Pancreas (tissue), 10 donors: Measurements from ENCODE around the gene MISP. TPM values are rescaled to one million over a fixed set of nuclear protein-coding genes. Genes with fewer than 3 reads are reported as not detected.

Experiments used
- ATAC-seq, 4 donors: fragments of 200-7000 bp; cut with Tn5 transposase; one replicate each; pipeline versions ENCODE4 v1.8.0 to v1.9.1; 2020; ENCODE audit warnings: mild to moderate bottlenecking in 4 of 4, moderate library complexity in 4 of 4
- DNase-seq, 6 donors: peaks; one replicate each; pipeline ENCODE4 v3.0.0-alpha.2; 2020
- FAIRE-seq: peaks from 2 replicates; lab custom pipeline; 2012; peaks lifted over from hg19 to GRCh38; lab: Jason Lieb, UNC
- H3K27ac ChIP-seq, 4 donors: fragments of 200-600 bp; sonication (generic); 1 replicate in 3 of 4; 2 replicates in 1 of 4; pipeline versions ENCODE4 v1.5.0 to v1.8.0; 2020
- H3K27me3 ChIP-seq, 4 donors: fragments of 200-600 bp; one replicate each; pipeline ENCODE4 v1.8.0; 2021
- H3K36me3 ChIP-seq, 3 donors: fragments of 200-600 bp; sonication (generic) in 1 of 3; one replicate each; pipeline versions ENCODE4 v1.5.0 to v1.8.0; 2020 to 2021
- H3K4me1 ChIP-seq, 3 donors: fragments of 200-600 bp; one replicate each; pipeline ENCODE4 v1.8.0; 2021
- H3K4me3 ChIP-seq, 4 donors: fragments of 200-600 bp; sonication (generic) in 2 of 4; one replicate each; pipeline versions ENCODE4 v1.5.0 to v1.8.0; 2020 to 2021
- H3K9me3 ChIP-seq, 4 donors: fragments of 200-600 bp; one replicate each; pipeline ENCODE4 v1.8.0; 2021
- CTCF ChIP-seq, 4 donors: fragments of 200-600 bp; sonication (generic) in 3 of 4; IDR thresholded peaks; one replicate each; pipeline versions ENCODE4 v1.5.0 to v1.8.0; 2021; ENCODE audit warnings: antibody characterized with exemption in 4 of 4
- WGBS, 2 donors: extraction: QIAGEN DNeasy Blood & Tissue Kit; methylation state at CpG; one replicate each; pipeline ENCODE4 v1.1.7; 2013; 5-methylcytosine and 5-hydroxymethylcytosine counted together
- intact Hi-C, 3 donors: fragments of 100-400 bp; cut with DNase I; formaldehyde crosslinking; loops; one replicate each; pipeline versions ENCODE4 v1.11.1 to v1.14.2; 2022
- polyA plus RNA-seq, 2 donors: library from polyadenylated mRNA; stranded (reverse); fragments of 200-250 nt; gene quantifications; one replicate each; pipeline ENCODE4 v1.2.3, GENCODE V29; 2013
- total RNA-seq, 6 donors: library from RNA; stranded (reverse); fragmentation: NEBNext Ultra II Directional in 4 of 6; extraction: Animal tissue kit (Norgen Biotek cat#: 25700) in 4 of 6; gene quantifications; one replicate each; pipeline versions ENCODE4 v1.2.1 to v1.2.4, GENCODE V29; 2021 to 2023
- donor health status: healthy with polysubstance abuse.
- donor health status: DM: no; HTN: no; CAD: no; lungs with moderate emphysema.
- donor health status: DM: no; HTN: no; CAD: no.
- donor health status: control.
- donor health status: control.
- donor health status: Bipolar disorder and iron deficiency.
- donor health status: DM: yes; HTN: yes; CAD: no.
- donor health status: DM: no; HTN: no; CAD: no.
- donor health status: DM: no; HTN: no; CAD: no.
- donor health status: DM: yes; HTN: yes; CAD: no.

MISP gene
- total and polyA plus RNA-seq, 8 donors, result 0.63 to 7.5 (median 1.3) TPM

- Histone ChIP-seq H3K4me1 (no peaks in the 10 kb centered on the region), H3K36me3 (no peaks in the 10 kb centered on the region), H3K4me3 (no peak overlapping the region), H3K27ac (no peak overlapping the region), H3K9me3 (no peaks in the 10 kb centered on the region), H3K27me3 (no peaks in the 10 kb centered on the region)
- no peak for TF ChIP-seq CTCF (IDR thresholded peaks at IDR 0.05)
- intact Hi-C loops, result no loop called here
- DNase-seq (no peak), ATAC-seq (peak in 1 of 4 donors; percentile 40), FAIRE-seq (no peak)
- 11 to 13% methylated on average over 51 to 79 of the region's 79 CpGs for WGBS, 2 donors
Observed at GRCh38 chr19:719636-720344, 31.1 kb upstream of the MISP start.

DNA sequence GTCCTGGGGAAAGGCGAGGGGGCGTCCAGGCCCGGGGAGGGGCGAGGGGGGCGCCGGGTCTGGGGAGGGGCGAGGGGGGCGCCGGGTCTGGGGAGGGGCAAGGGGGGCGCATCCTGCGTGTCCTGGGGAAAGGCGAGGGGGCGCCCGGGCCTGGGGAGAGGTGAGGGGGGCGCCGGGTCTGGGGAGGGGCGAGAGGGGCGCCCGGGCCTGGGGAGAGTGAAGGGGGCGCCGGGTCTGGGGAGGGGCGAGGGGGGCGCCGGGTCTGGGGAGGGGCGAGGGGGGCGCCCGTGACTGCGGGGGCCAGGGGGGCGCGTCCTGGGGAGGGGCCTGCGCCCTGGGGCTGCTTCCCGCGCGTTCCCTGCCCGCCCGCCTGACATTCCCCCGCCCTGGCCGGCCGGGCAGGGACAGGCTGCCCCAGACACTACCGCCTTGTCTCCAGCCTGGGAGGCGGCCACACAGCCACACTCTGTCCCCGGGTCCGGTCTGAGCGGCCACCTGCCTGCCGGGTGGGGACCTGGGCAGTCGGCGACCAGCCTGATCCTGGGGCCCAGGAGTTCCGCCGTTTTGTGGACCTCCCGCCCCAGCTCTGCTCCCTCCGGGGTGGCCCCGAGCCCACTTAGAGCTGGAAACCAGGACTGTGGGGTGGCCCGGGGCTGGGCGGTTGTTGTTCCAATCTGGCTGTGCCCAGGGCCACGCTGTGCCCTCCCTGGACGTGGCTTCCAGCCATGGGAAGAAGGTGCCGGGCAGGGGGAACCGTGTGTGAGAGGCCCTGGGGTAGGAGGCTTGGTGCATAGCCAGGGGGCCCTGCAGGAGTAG lies 30.4 kb upstream of the MISP start:
- ATAC-seq (peak in 2 of 4 donors; percentile 25 to 49), DNase-seq (peak in 1 of 6 donors; percentile 76), FAIRE-seq (no peak)
- Histone ChIP-seq H3K27me3 (no peaks in the 10 kb centered on the region), H3K4me1 (no peaks in the 10 kb centered on the region), H3K27ac (no peak overlapping the region), H3K9me3 (no peaks in the 10 kb centered on the region), H3K4me3 (no peak overlapping the region), H3K36me3 (no peaks in the 10 kb centered on the region)
- no peak for TF ChIP-seq CTCF (IDR thresholded peaks at IDR 0.05)
- intact Hi-C loops, result no loop called here
- WGBS, 2 donors, result 19 to 43% methylated on average over 20 to 44 of the region's 58 CpGs

DNA sequence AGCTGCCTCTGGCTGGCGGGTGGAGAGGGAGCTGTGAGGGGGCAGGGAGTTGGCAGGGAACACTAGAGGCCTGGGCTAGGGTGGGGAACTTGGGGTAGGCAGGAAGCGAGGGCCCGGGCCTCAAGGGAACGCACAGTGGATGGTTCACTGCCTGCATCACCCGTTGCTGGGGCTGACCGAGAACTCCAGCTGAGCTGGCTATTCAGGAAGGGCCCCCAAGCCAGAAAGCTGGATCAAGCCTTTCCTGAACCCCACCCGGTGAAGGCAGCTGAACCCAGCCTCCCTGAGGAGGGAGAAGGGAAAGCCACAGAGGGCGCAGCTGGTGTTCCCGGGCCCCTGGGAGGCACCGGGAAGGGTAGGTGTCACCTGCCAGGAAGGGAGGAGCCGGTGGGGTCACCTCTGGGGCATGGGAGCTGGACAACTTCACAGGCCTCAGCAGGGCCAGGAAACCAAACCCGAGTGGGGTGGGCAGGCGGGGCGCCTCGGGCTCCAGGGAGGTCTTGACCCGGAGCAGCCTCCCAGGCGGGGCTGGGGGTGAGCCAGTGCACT lies 28.3 kb upstream of the MISP start:
- Histone ChIP-seq H3K4me1 (no peaks in the 10 kb centered on the region), H3K4me3 (no peak overlapping the region), H3K27ac (no peak overlapping the region), H3K27me3 (no peaks in the 10 kb centered on the region), H3K9me3 (no peaks in the 10 kb centered on the region), H3K36me3 (no peaks in the 10 kb centered on the region)
- intact Hi-C loops, result no loop called here
- no peak for ATAC-seq
- DNase-seq, result no peak
- no peak for TF ChIP-seq CTCF (IDR thresholded peaks at IDR 0.05)
- no peak for FAIRE-seq
- WGBS, 2 donors, result 64 to 72% methylated on average over 17 of the region's 17 CpGs

DNA sequence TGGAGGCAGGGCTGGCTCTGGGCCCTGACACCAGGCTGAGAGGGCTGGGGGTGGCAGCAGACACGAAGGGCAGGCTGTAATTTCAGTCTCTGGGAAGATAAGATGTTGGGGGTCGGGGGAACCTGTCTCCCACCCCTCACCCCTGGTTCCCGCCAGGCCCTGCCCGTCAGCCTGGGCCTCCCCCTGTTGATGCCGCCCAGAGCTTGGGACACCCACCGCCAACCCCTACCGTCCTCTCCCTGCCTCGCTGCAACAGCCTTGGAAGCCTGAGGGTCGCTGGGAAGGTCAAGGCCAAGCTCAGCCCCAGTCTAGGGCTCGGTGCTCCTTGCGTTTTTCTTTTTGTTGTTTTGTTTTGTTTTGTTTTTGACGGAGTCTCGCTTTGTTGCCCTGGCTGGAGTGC lies 27.7 kb upstream of the MISP start:
- FAIRE-seq, result no peak
- Histone ChIP-seq H3K9me3 (no peaks in the 10 kb centered on the region), H3K36me3 (no peaks in the 10 kb centered on the region), H3K27me3 (no peaks in the 10 kb centered on the region), H3K4me3 (no peak overlapping the region), H3K4me1 (no peaks in the 10 kb centered on the region), H3K27ac (no peak overlapping the region)
- no peak for DNase-seq
- WGBS, 2 donors, result 66 to 72% methylated on average over 12 to 13 of the region's 13 CpGs
- intact Hi-C loops, result no loop called here
- no peak for TF ChIP-seq CTCF (IDR thresholded peaks at IDR 0.05)
- no peak for ATAC-seq
